Measurements from ENCODE around the gene DOCK7. TPM values are rescaled to one million over a fixed set of nuclear protein-coding genes. Genes with fewer than 3 reads are reported as not detected.
A peak's percentile ranks its signal among the peaks of the same experiment; 100 is the strongest.

Gene DOCK7
- polyA plus RNA-seq, 1 of the 3 experiments (the other 2 are of a cell fraction), result 27.6 TPM

GRCh38 chr1:62494137-62494536 lies 194.0 kb downstream of the DOCK7 start:
- ChIA-PET CTCF (interaction anchor here (1.3 kb wide), 1 partner anchor 14 kb away, joined by 7 read pairs; no protein-coding TSS in a partner anchor), POLR2A (no interaction called here)
- no peak overlapping the region for H3K9ac ChIP-seq
- peaks cover 47 to 67% of the 10 kb centered on the region in 2 experiments for H3K36me3 ChIP-seq (replicated peaks in 1 of 2; ENCODE audit: control insufficient read depth in 1 of 2, insufficient read depth in 2 of 2, low read length in 1 of 2)
- TF ChIP-seq RAD21 (IDR thresholded peaks at IDR 0.05; ENCODE audit: low read length) (no peak), YY1 (IDR thresholded peaks at IDR 0.05; ENCODE audit: low read depth) (no peak), RFX5 (IDR thresholded peaks at IDR 0.05; ENCODE audit: low read length) (no peak), CTCF (IDR thresholded peaks at IDR 0.05) (no peak)
- no peaks in the 10 kb centered on the region for H3K79me2 ChIP-seq (ENCODE audit: insufficient read depth)
- H2AFZ ChIP-seq (ENCODE audit: low read depth), result no peak overlapping the region
- no peaks in the 10 kb centered on the region for H3K27me3 ChIP-seq (ENCODE audit: insufficient read depth)
- peaks cover 28% of the 10 kb centered on the region for H3F3A ChIP-seq (replicated peaks; ENCODE audit: insufficient read depth)
- no peak overlapping the region for H3K4me3 ChIP-seq (ENCODE audit: low read depth in 2 of 2, low read length in 1 of 2)
- H3K27ac ChIP-seq (ENCODE audit: low read depth in 2 of 2, low read length in 1 of 2), result peak overlapping the region in 1 of 2 experiments; percentile 66; a peak in 2 of 4 replicates
- H4K20me1 ChIP-seq (ENCODE audit: insufficient read depth), result no peaks in the 10 kb centered on the region
- H3K4me1 ChIP-seq (ENCODE audit: control insufficient read depth in 1 of 2, insufficient read depth in 2 of 2, low read depth in 1 of 2, low read length in 1 of 2), result peaks cover 0 to 10% of the 10 kb centered on the region in 2 experiments; a peak in 1 of 4 replicates
- H3K9me2 ChIP-seq, result no peaks in the 10 kb centered on the region
- 0 out of 2 replicates have a peak overlapping the region, but pooled peaks have one; percentile 15 for H3K4me2 ChIP-seq
- no peaks in the 10 kb centered on the region for H3K9me3 ChIP-seq
- no peak for DNase-seq
- WGBS (ENCODE audit: low lambda C conversion rate), result 92% methylated on average over 4 of the region's 4 CpGs

- Histone ChIP-seq H3K4me1 (ENCODE audit: control insufficient read depth in 1 of 2, insufficient read depth in 2 of 2, low read depth in 1 of 2, low read length in 1 of 2) (peaks cover 0 to 10% of the 10 kb centered on the region in 2 experiments; a peak in 1 of 4 replicates), H3K9me3 (no peaks in the 10 kb centered on the region), H3K36me3 (replicated peaks in 1 of 2; ENCODE audit: control insufficient read depth in 1 of 2, insufficient read depth in 2 of 2, low read length in 1 of 2) (peaks cover 49 to 68% of the 10 kb centered on the region in 2 experiments), H3K4me2 (0 out of 2 replicates have a peak overlapping the region, but pooled peaks have one; percentile 15), H3K4me3 (ENCODE audit: low read depth in 2 of 2, low read length in 1 of 2) (no peak overlapping the region), H3K9ac (no peak overlapping the region), H2AFZ (ENCODE audit: low read depth) (no peak overlapping the region), H3K27ac (ENCODE audit: low read depth in 2 of 2, low read length in 1 of 2) (peak overlapping the region in 1 of 2 experiments; percentile 66; a peak in 2 of 4 replicates), H3K79me2 (ENCODE audit: insufficient read depth) (no peaks in the 10 kb centered on the region), H3F3A (replicated peaks; ENCODE audit: insufficient read depth) (peaks cover 28% of the 10 kb centered on the region), H3K27me3 (ENCODE audit: insufficient read depth) (no peaks in the 10 kb centered on the region), H4K20me1 (ENCODE audit: insufficient read depth) (no peaks in the 10 kb centered on the region), H3K9me2 (no peaks in the 10 kb centered on the region)
- ChIA-PET CTCF (interaction anchor here (1.3 kb wide), 1 partner anchor 15 kb away, joined by 7 read pairs; no protein-coding TSS in a partner anchor), POLR2A (no interaction called here)
- 55% methylated on average over 3 of the region's 3 CpGs for WGBS (ENCODE audit: low lambda C conversion rate)
- TF ChIP-seq EZH2phosphoT487 (IDR thresholded peaks at IDR 0.05; ENCODE audit: borderline replicate concordance, low read depth) (no peak), REST (IDR thresholded peaks at IDR 0.05; ENCODE audit: low read depth, low read length) (no peak), FOSL2 (IDR thresholded peaks at IDR 0.05; ENCODE audit: borderline replicate concordance, low read depth) (peak; percentile 83; the same call in 1 of the 2 replicates), JUND (IDR thresholded peaks at IDR 0.05) (peak; percentile 75), RAD21 (IDR thresholded peaks at IDR 0.05; ENCODE audit: low read length) (no peak), MXI1 (IDR thresholded peaks at IDR 0.05; ENCODE audit: low read depth, low read length) (no peak), TCF12 (IDR thresholded peaks at IDR 0.05) (0 out of 2 replicates have a peak, but pooled peaks have one; percentile 14), ELF1 (IDR thresholded peaks at IDR 0.05) (no peak), MAX (IDR thresholded peaks at IDR 0.05; ENCODE audit: low read depth) (no peak), SMC3 (IDR thresholded peaks at IDR 0.05; ENCODE audit: low read depth, low read length) (no peak)
- DNase-seq, result no peak
Observed at GRCh38 chr1:62493656-62494055, 194.5 kb downstream of the DOCK7 start.

All from SK-N-SH (cell line).